ENCODE measurements around the gene CXXC4.

The CXXC4 gene

GRCh38 chr4:104488151-104488550, 6.5 kb downstream of the CXXC4 start:
- no peak for DNase-seq (ENCODE audit: low read depth)

DNA sequence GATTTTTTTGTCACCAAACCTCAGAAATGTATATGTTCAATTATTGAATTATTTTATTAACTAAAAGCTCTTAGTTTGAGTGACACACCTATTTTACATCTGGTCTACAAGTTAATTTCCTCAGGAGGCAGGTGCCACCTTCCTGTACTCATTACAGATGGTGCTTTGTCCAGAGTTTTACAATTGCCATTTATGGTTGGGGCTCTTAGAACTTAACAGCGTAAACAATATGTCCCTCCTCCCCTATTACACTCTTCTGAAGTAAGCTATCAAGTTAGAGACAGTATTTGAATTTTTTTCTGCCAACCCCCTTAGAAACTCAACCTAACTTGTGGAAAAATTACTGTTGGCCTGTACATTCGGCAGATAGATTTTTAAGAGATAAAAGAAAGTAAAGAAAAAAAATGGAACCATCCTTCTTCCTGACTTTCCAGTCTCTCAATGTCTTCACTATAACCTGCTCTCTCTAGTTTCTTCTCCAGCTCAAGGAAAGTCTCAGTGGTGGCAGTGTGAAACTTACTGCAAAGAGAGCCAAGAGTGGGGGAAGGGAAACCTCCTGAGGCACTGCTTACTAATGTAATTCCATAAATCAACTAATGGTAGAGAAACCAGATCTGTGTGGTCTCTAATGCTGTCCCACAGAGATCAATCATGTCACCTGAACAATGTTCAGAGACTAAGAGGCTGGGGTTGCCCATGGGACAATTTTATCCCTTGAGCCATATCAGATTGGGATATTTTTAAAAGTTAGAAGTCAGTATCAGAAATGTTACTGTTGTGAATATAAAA, 7.8 kb downstream of the CXXC4 start:
- no peak for DNase-seq (ENCODE audit: low read depth)

- no peak for DNase-seq (ENCODE audit: low read depth)
These were observed 19.0 kb downstream of the CXXC4 start for GRCh38 chr4:104475652-104476051.

GRCh38 chr4:104472766-104473165, 21.9 kb downstream of the CXXC4 start:
- DNase-seq (ENCODE audit: low read depth): no peak

DNA sequence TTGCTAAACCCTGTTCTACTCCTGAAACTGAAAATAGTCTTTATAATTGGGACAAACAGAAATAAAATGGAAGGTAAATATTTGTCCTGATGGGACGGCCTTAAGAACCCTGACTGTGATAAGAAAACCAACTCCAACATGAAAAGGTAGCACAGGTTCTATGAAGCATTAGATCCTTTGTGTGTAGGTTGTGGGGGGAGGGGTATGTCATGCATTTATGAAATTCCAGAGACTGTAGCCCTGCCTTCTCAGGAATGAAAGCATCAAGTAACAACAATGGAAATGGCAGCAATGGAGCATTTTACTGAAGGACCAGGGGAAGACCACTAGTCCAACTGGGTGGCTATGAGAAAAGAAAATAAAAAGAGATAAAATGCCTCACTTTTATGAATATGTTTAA, 23.9 kb downstream of the CXXC4 start:
- DNase-seq (ENCODE audit: low read depth): no peak

- DNase-seq (ENCODE audit: low read depth): no peak
These were observed 24.9 kb downstream of the CXXC4 start for GRCh38 chr4:104469794-104470193.

GRCh38 chr4:104465619-104466018, 29.1 kb downstream of the CXXC4 start:
- DNase-seq (ENCODE audit: low read depth): no peak

DNA sequence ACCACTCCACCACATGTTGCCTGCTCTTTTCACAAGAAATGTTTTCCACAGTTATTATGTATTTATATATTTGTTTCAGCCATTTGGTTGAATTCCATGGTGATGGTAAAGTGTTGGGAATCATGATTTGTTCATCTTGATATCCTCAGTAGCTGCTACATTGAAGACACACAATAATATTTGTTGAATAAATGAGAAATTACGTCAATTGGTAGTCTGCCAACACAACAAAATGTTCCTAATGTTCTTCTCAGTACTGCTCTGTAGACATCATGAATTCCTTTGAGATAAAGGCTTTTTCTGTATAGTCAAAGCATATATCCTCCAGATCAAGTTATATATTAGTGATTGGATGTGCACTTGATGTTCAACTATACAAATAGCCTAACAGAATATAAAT, 29.5 kb downstream of the CXXC4 start:
- DNase-seq (ENCODE audit: low read depth): no peak

DNA sequence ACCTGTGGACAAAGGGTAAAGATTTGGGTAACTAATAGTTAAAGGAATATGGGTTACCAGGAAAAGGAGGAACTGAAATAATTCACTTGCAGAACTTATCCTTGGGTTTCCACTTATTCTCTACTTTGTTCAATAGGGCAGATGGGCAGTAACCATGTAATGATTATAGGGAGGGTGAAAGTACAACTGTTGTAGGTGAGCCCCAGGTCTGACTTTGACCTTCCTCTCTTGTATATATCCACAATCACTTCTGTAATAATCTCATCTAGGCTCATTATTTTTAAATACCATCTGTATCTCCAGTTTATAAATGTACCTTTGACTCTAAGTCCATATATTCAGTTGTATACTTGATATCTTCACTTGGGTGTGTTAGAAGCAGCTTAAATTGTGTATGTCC, 32.1 kb downstream of the CXXC4 start:
- no peak for DNase-seq (ENCODE audit: low read depth)

GRCh38 chr4:104457308-104457981, 37.2 kb downstream of the CXXC4 start:
- DNase-seq (ENCODE audit: low read depth): no peak

DNA sequence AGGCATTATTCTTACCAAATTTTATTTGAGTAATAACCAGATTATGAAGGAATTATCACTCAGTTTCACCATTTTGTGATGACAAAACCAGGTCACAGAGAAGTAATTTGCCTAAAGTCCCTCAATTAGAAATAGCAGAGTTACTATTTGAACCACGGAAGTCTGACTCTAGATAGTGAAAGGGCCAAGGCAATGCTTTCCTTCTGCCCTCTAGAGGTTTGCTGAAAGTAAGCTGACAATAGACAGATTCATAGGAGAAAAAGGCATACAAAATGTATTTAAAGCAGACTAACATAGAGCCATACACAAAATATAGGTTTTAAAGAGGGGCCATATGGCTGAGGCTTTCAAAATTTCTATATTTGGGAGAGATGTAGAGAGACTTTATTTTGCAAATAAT, 43.1 kb downstream of the CXXC4 start:
- DNase-seq (ENCODE audit: low read depth): no peak

DNA sequence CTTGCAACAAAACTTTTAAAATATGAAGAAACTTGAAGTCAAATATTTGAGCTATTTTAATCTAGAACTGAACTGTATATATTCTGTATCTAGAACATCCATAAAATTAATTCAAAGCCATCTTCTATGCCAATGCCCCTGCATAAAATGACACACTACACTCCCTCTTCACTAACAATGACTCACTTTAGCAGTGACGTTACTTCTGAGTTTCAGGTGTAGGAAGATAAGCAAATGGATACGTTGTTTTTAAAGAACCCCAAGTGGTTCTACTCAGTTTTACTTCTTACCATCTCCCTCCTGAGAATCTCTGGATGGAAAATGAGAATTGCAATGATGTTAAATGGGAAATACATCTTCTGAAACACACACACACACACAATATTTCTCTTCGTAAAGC, 45.2 kb downstream of the CXXC4 start:
- DNase-seq (ENCODE audit: low read depth): no peak

- no peak for DNase-seq (ENCODE audit: low read depth)
These were observed 47.4 kb downstream of the CXXC4 start for GRCh38 chr4:104447294-104447693.

DNA sequence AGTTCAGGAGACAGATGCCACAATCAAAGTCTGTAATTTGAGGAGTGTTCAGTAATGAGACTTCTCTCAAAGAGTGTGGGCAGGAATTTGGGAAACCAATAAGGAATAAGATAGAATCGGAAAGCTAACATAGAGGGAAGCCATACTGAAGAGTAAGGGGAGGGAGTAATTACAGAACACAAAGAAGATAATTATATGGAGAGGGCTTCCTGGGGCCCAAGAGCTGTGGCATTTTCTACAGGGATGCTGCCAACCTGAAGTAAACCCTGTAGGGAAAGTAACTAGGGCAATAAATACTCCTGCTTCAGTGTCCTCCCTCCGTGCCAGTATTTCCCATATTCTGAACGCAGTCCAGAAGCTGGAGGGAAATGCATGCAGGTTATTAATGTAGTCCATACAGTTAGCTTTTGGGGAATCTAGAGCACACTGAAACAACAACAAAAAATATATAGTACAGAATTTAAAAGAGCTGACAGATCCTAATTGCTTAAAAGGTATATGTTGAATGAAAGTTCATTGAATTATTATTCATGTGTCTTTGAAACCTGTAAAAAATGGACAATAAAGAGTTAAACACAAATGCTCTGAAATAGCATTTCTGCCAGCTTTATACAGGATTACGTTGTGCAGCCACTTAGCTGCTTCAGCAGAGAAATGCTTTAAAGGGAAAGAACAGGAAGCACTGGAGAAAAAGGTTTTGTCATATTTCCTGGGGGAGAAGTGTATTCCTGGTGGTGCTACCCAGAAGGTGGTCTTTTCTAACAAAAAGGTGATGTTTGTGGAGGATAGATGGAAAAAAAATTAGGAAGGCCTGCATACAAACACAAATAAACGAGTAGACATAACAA, 48.0 kb downstream of the CXXC4 start:
- DNase-seq (ENCODE audit: low read depth): no peak

- DNase-seq (ENCODE audit: low read depth): no peak
These were observed 50.0 kb downstream of the CXXC4 start for GRCh38 chr4:104444685-104445084.

- DNase-seq (ENCODE audit: low read depth): no peak
These were observed 58.2 kb downstream of the CXXC4 start for GRCh38 chr4:104436542-104436941.

GRCh38 chr4:104429150-104429741, 65.4 kb downstream of the CXXC4 start:
- DNase-seq (ENCODE audit: low read depth): no peak

DNA sequence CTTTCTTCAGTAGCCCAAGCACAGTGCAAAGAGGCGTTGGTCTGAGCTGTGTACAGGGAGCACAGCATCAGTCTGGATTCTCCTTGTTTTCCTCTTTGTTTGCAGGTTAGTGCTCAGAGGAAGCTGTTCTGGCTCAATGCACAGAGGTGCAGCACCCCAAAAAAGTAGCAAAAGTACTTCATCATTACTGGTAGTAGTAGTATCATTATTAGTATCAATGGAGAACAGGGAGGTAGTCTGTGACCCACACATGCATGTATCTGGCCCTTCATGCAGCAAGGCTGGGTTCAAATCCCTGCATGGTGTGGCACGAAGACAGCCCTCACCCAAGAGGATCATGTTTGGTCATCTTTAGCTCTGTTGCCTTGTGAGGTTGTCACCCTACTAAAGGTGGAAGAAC, 68.7 kb downstream of the CXXC4 start:
- no peak for DNase-seq (ENCODE audit: low read depth)

DNA sequence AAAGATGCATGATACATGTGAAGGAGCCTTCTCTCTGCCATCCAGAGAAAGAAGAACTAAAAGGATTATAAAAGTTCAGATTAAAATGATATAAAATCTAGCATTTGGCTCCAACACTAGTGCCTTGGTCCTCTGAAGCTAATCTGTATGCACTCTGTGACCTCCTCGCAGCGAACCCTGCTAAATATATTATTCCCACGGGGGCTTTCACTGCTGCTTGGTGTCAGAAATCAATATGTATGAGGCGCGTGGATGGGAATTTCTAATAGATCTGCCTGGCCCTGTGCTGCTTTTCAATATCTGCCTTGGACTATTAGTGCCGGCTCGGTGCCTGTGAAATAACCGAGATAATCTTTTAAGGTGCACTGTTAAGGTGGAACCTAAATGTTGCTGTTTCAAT, 69.7 kb downstream of the CXXC4 start:
- DNase-seq (ENCODE audit: low read depth): no peak

- DNase-seq (ENCODE audit: low read depth): no peak
These were observed 70.2 kb downstream of the CXXC4 start for GRCh38 chr4:104424475-104424941.

GRCh38 chr4:104421566-104421965, 73.1 kb downstream of the CXXC4 start:
- no peak for DNase-seq (ENCODE audit: low read depth)

- DNase-seq (ENCODE audit: low read depth): no peak
These were observed 73.9 kb downstream of the CXXC4 start for GRCh38 chr4:104420766-104421165.
